Neural cell (in vitro differentiated cells): ENCODE measurements around the gene TPST1.

ENCODE experiments used
- EZH2 ChIP-seq: fragments of 200-600, 300-800 bp; shearing (Covaris generic), sonication (generic); IDR thresholded peaks from 2 replicates; pipeline ENCODE4 v1.6.1; 2014; ENCODE audit warnings: antibody characterized with exemption, low read length, borderline replicate concordance, mild to moderate bottlenecking; ENCODE audit not compliant: insufficient read depth, poor library complexity, severe bottlenecking
- MXI1 ChIP-seq: fragments of 450-650 bp; conservative IDR thresholded peaks from 2 replicates; pipeline ENCODE4 v1.6.1; 2014; ENCODE audit warnings: antibody characterized with exemption, mild to moderate bottlenecking; ENCODE audit not compliant: poor library complexity, severe bottlenecking
- POLR2AphosphoS5 ChIP-seq: IDR thresholded peaks from 2 replicates; pipeline ENCODE4 v1.6.1; 2012
- REST ChIP-seq: IDR thresholded peaks from 2 replicates; pipeline ENCODE4 v1.6.1; 2012; ENCODE audit warnings: borderline replicate concordance
- SMC3 ChIP-seq: fragments of 450-650 bp; conservative IDR thresholded peaks from 2 replicates; pipeline ENCODE4 v1.6.1; 2014; ENCODE audit warnings: antibody characterized with exemption, mild to moderate bottlenecking, moderate library complexity; ENCODE audit not compliant: poor library complexity
- TF ChIP-seq, protein P1 (sequence below): fragments of 450-650 bp; IDR thresholded peaks from 2 replicates; pipeline ENCODE4 v1.5.1; 2014; ENCODE audit warnings: antibody characterized with exemption, mild to moderate bottlenecking, moderate library complexity; ENCODE audit not compliant: poor library complexity, severe bottlenecking

- TF ChIP-seq, protein P1, sequence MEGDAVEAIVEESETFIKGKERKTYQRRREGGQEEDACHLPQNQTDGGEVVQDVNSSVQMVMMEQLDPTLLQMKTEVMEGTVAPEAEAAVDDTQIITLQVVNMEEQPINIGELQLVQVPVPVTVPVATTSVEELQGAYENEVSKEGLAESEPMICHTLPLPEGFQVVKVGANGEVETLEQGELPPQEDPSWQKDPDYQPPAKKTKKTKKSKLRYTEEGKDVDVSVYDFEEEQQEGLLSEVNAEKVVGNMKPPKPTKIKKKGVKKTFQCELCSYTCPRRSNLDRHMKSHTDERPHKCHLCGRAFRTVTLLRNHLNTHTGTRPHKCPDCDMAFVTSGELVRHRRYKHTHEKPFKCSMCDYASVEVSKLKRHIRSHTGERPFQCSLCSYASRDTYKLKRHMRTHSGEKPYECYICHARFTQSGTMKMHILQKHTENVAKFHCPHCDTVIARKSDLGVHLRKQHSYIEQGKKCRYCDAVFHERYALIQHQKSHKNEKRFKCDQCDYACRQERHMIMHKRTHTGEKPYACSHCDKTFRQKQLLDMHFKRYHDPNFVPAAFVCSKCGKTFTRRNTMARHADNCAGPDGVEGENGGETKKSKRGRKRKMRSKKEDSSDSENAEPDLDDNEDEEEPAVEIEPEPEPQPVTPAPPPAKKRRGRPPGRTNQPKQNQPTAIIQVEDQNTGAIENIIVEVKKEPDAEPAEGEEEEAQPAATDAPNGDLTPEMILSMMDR = no peak
- TF ChIP-seq REST = no peak
- TF ChIP-seq EZH2 = no peak
- TF ChIP-seq SMC3 = no peak
- no peak for TF ChIP-seq POLR2AphosphoS5
- no peak for TF ChIP-seq MXI1
Measured at GRCh38 chr7:66357087-66357486, 152.0 kb downstream of the TPST1 start.
